GM12874 (cell line): ENCODE results near the gene CARM1.

Experiments used
- CTCF ChIP-seq: IDR thresholded peaks from 2 replicates; pipeline ENCODE4 v1.5.1; 2011; ENCODE audit warnings: low read depth, mild to moderate bottlenecking, control low read depth, low read length, moderate library complexity; ENCODE audit not compliant: insufficient read depth

Gene CARM1

GRCh38 chr19:10927730-10928562 lies 56.6 kb downstream of the CARM1 start:
- TF ChIP-seq CTCF = no peak

- TF ChIP-seq CTCF = no peak
These were observed 57.4 kb downstream of the CARM1 start, which contains the start of the genes TIMM29 and YIPF2 for GRCh38 chr19:10928563-10929401. Gene TIMM29, plus strand, starts transcription at chr19:10928811. Its CDS starts 12 bp downstream, at chr19:10928823. Gene YIPF2, minus strand, starts transcription at chr19:10928639. Its CDS starts 229 bp downstream, at chr19:10928410.

- no peak for TF ChIP-seq CTCF
These were observed 58.0 kb downstream of the CARM1 start for GRCh38 chr19:10929402-10929794.

- TF ChIP-seq CTCF = no peak
These were observed 64.2 kb downstream of the CARM1 start for GRCh38 chr19:10935371-10936059.

GRCh38 chr19:10936661-10937084 lies 65.3 kb downstream of the CARM1 start:
- peak; percentile 70 for TF ChIP-seq CTCF

GRCh38 chr19:10945264-10945663 lies 73.9 kb downstream of the CARM1 start:
- no peak for TF ChIP-seq CTCF
